ENCODE results near the gene POLR1G.

- TF ChIP-seq, protein P1, sequence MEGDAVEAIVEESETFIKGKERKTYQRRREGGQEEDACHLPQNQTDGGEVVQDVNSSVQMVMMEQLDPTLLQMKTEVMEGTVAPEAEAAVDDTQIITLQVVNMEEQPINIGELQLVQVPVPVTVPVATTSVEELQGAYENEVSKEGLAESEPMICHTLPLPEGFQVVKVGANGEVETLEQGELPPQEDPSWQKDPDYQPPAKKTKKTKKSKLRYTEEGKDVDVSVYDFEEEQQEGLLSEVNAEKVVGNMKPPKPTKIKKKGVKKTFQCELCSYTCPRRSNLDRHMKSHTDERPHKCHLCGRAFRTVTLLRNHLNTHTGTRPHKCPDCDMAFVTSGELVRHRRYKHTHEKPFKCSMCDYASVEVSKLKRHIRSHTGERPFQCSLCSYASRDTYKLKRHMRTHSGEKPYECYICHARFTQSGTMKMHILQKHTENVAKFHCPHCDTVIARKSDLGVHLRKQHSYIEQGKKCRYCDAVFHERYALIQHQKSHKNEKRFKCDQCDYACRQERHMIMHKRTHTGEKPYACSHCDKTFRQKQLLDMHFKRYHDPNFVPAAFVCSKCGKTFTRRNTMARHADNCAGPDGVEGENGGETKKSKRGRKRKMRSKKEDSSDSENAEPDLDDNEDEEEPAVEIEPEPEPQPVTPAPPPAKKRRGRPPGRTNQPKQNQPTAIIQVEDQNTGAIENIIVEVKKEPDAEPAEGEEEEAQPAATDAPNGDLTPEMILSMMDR (IDR thresholded peaks at IDR 0.05), result no peak
- no peak for TF ChIP-seq POLR2AphosphoS5 (IDR thresholded peaks at IDR 0.05)
Measured at GRCh38 chr19:45450012-45450333, 43.5 kb downstream of the POLR1G start.

All from stomach (tissue), 4 donors.